ENCODE results near the gene ONECUT1.
"Not testable (repeated sequence)": the region's sequence is repeated elsewhere in the genome, so short reads cannot be mapped to it uniquely, and the experiment has no call there.

The ONECUT1 gene

DNA sequence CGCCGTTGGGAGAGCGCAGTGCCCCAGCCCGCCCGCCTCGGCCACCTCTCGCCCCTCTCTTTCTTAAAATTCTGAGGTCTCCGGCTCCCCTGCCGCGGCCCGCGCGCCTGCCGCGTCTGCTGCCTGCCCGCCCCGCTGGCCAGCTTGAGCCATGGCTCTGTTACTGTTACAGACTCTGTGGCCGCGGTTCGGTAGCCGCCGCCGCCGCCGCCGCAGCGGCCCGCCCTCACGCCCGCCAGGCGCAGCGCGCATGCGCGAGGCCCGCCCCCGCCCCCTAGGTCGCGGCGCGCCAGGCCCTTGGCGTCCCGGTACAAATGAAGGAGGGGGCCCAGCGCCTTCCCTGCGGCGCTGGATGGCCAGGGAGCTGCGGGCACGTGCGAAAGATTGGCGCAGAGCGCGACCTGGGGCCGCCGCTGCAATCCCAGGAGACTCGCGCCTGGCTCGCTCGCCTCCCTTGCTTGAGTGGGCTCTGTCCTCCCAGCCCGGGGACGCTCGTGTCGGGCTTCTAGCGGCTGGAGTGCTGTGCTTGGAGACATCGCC is at the start of gene ONECUT1:
Gene ONECUT1, minus strand, starts transcription at position 168 of the 540 bp plus-strand sequence. CDS start 452 bp downstream, outside the sequence.
- DNase-seq: peak; percentile 79

GRCh38 chr15:52834379-52834778 is 44.2 kb upstream of the ONECUT1 start:
- DNase-seq: no peak

DNA sequence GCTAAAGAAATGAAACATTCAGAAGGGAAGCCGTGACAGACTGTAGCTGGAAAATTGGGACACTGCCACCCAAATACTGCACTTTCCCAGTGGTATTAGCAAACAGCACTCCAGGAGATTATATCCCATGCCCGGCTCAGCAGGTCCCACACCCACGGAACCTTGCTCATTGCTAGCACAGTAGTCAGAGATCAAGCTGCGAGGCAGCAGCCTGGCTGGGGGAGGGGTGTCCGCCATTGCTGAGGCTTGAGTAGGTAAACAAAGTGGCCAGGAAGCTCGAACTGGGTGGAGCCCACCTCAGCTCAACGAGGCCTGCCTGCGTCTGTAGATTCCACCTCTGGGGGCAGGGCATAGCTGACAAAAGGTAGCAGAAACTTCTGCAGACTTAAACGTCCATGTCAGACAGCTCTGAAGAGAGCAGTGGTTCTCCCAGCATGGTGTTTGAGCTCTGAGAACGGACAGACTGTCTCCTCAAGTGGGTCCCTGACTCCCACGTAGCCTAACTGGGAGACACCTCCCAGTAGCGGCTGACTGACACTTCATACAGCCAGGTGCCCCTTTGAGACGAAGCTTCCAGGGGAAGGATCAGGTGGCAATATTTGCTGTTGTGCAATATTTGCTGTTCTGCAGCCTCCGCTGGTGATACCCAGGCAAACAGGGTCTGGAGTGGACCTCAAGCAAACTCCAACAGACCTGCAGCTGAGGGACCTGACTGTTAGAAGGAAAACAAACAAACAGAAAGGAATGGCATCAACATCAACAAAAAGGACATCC is 34.2 kb upstream of the ONECUT1 start:
- DNase-seq: not testable (repeated sequence)

GRCh38 chr15:52822475-52822874 is 32.3 kb upstream of the ONECUT1 start:
- no peak for DNase-seq

DNA sequence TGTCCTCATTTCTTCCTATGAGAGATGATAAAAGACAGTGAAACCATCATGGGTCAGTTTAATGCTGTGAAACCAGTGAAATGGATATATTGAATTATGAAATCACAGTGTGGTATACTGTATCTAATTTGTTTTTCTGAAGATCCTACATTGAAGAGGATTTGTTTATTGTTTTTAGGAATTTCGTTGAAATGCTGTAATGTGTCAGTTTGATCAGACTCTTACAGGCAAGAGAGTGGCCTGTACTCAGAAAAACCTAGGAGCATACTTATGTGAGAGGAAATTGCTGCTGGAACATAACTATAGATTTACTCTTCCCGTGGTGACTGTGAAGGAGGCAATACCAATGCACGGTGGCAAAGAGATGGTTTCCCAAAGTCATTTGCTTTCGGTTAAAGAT is 29.1 kb upstream of the ONECUT1 start:
- DNase-seq: no peak

GRCh38 chr15:52815899-52816298 is 25.8 kb upstream of the ONECUT1 start:
- DNase-seq: not testable (repeated sequence)

DNA sequence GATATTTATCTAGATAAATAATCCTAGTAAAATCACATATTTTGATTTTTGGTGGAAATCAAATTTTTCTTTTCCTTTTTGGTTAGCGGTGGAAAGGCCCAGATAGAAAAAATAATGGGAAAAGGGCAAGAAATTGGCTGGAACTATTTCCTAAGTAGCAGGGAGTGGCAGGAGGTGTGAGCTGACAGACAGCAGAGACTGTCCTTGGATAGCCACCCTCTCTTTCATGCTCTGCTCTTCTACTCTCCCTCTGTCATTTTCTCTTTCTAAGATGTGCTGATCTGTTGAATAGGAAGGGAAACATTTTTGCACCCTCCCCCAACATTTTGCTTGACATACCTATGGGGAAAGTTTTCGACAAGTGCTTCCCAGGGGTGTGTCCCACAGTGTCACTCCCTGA is 18.9 kb upstream of the ONECUT1 start:
- DNase-seq: no peak

GRCh38 chr15:52808441-52808840 is 18.3 kb upstream of the ONECUT1 start:
- DNase-seq: no peak

DNA sequence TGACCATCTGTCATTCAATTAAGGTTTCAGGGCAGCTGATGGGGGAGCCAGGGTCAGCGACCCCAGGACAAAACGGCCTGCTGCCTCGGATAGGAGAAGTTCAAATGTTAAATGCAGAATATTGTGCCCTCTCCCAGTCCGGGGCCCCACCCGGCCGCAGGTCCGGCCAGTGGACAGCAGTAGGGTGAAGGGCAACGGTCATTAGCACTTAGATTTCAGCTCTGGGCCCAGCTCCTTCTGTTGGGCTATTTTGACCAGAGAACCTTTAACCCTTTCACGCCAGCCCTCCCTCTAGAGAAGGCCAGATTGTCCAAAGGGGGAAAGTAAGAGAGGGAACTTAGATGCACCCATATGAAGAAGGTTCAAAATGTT is 16.1 kb upstream of the ONECUT1 start:
- no peak for DNase-seq

GRCh38 chr15:52805351-52806283 is 15.5 kb upstream of the ONECUT1 start:
- DNase-seq: no peak

GRCh38 chr15:52804526-52805081 is 14.5 kb upstream of the ONECUT1 start:
- DNase-seq: no peak

- DNase-seq: no peak
Measured at GRCh38 chr15:52803467-52804306, 13.6 kb upstream of the ONECUT1 start.

DNA sequence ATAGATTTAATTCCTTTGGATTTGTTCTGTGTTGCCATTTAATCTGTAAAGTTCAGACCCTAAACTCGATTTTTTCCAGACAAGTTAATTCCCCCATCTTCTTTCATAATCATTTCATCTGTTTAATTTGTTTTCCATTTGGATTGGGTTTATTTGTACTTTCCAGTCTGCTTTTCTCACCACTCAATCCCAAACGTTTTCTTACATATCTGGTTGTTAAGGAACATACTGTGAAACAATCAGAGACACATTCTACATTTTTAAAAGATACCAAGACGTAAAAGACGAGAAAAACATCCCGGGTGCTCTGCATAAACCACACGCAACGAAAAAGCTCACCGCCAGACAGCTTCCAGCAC is 13.0 kb upstream of the ONECUT1 start:
- no peak for DNase-seq

- DNase-seq: no peak
Measured at GRCh38 chr15:52802110-52802509, 12.0 kb upstream of the ONECUT1 start.

DNA sequence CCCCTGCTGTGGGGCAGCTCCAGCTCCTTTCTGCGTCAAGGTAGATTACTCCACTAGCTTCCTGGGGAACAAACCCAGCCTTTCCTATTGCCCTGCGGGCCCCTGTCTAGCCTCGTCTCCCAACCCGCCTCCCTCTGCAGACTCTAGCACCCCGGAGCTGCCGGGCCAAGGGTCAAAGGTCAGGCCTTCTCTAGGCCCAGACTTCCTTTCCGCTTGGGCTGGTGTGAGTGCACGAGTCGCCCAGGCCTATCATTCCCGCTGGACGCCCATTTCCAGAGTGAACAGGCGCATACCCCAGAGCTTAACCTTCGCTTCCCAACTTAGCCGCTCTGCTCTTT is 11.6 kb upstream of the ONECUT1 start:
- DNase-seq: no peak

DNA sequence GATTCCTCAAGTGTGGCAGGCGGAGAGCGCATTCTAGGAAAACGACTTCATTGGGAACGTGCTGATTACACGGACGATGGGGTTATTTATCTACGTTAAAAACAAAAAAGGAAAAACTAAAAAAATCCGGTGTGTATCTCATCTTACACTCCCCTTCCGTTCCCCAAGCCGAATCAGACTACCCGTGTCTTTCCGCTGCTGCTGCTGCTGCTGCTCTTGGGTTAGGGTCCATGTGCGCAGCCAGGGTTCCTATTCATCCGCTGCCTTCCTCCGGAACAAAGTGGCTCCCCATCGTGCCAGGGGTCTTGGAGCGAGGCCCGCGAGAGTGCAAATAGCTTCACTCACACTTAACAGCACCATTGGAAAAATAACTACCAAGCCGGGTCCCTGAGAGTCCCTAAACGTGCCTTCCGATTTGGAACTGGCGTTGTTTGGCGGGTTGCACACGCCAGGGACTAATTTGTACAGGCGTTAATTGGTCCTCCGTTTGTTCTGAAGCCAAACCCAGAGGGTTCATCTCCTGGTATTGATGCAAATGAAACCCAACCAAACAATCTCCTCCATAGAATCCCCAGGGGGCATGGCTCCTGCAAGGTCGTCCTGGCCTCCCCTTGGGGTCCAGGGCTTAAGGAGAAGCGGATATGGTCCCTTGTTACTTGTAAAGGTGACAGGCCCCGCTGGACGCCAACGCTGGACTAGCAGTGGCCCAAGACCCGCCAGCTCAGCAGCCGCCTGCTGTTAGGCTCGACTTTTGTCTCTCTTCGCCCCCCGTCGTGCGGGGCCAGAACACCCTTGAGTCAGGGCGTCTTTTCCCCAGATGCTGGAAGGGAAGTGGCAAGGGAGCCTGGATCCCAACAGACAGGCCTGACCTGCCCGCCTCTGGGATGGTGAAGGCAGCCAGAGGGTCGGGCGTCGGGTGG is 11.0 kb upstream of the ONECUT1 start:
- no peak for DNase-seq

DNA sequence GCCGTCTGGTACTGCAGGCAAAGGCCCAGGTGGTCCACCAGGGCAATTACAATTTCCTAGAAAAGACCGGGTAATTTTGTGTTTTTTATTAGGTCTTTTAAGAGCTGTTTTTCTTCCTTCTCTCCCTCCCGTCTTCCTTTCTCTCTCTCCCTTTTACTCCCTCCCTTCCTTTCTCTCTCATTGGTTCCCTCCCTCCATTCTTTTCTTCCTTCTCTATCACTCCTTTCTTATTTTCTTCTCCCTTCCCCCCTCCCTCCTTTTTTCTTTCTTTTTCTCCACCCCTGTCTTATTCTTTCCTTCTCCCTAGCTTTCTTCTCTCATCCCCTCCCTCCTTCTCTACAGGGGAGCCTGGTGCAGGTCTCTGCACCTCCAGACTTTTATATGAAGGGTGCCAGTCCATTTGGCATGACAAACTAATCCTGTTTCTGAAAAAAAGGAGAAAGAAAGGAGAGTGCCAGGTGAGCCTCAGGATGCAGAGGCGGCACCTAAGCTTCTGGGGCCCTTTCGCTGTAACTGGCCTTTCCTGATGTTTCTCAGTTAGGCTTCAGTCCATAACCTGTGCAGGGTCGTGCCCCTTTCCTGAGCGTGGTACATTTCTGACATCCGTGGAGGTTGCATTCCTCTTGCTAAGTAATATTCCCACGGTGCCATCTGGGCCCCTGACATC is 9.1 kb upstream of the ONECUT1 start:
- no peak for DNase-seq

DNA sequence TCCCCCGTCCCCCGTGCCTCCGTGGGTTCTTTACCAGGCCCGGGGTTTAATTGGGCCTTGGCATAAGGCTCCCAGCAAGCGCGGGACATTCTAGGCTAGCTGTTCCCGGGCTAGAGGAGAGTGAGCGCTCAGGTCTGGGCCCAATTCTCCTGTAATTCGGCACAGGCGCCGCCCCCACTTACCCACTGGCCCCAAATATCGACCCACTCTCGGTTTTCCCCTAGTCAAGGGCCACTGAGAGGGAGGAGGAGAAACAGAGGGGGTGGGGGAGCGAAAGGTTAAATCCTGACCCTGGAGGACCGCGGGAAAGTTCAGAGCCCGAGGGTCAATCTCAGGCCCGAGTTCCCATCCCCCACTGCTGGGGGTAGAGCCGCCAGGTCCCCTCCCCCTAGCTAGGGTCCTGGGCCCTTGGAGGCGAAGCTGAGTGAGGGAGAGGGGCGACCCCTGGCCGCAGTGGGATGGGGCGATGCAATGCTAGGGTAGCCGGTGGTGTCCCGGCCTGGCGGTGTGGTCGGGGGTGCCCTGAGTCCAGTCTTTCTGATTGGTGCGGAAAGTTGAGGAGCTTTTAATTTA is 8.5 kb upstream of the ONECUT1 start:
- DNase-seq: no peak

GRCh38 chr15:52797625-52798501 is 7.7 kb upstream of the ONECUT1 start:
- DNase-seq: no peak
